ENCODE results near the gene TTC7B.

The TTC7B gene

DNA sequence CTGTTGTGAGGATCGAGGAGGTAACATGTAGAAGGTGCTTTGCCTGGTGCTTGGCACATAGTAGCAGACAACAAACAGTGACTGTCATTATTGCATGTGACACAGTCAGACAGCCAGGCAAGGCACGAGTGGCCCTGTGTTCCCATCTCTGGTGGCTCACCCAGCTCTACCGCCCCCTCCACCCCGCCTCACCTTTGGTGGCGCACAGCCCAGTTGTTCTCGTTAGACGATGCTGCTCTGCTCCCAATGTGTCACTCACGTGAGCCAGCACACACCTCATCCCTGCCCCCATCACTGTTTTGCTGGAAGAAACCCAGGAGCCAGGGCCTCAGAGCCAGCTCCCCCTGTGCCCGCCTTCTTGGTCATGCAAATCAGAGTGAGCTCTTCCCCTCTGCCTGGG lies 306.1 kb downstream of the TTC7B start:
- Histone ChIP-seq H3K4me3 (ENCODE audit: low read length) (no peak overlapping the region), H3K4me1 (ENCODE audit: control insufficient read depth, low read depth, low read length) (peaks cover 15% of the 10 kb centered on the region), H3K9me3 (ENCODE audit: control insufficient read depth, low read depth, low read length) (no peaks in the 10 kb centered on the region), H3K9ac (ENCODE audit: low read length) (no peak overlapping the region), H3K27me3 (ENCODE audit: control insufficient read depth, insufficient read depth, low read length) (no peaks in the 10 kb centered on the region), H3K27ac (ENCODE audit: low read length) (no peak overlapping the region), H3K36me3 (ENCODE audit: control insufficient read depth, low read depth, low read length) (no peaks in the 10 kb centered on the region)

DNA sequence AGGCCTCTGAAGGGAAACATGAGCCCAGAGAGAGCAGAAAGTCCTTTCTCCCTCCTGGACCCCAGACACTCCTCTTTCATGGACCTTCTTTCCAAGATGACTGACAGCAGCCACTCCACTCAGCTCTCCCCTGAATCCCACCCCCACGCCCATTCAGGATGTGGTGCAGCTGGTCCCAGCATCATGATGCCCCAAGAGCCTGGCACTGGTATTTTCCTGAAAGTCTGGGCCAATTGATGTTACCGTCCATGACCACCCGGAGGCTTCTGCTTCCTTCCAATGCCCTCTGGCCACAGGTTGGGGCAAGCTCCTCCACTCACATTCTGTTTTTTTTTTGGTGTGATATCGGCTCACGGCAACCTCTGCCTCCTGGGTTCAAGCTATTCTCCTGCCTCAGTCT lies 306.8 kb downstream of the TTC7B start:
- H3K36me3 ChIP-seq (ENCODE audit: control insufficient read depth, low read depth, low read length): no peaks in the 10 kb centered on the region
- H3K9ac ChIP-seq (ENCODE audit: low read length): no peak overlapping the region
- no peaks in the 10 kb centered on the region for H3K9me3 ChIP-seq (ENCODE audit: control insufficient read depth, low read depth, low read length)
- peaks cover 15% of the 10 kb centered on the region for H3K4me1 ChIP-seq (ENCODE audit: control insufficient read depth, low read depth, low read length)
- H3K27ac ChIP-seq (ENCODE audit: low read length): no peak overlapping the region
- no peak overlapping the region for H3K4me3 ChIP-seq (ENCODE audit: low read length)
- H3K27me3 ChIP-seq (ENCODE audit: control insufficient read depth, insufficient read depth, low read length): no peaks in the 10 kb centered on the region

DNA sequence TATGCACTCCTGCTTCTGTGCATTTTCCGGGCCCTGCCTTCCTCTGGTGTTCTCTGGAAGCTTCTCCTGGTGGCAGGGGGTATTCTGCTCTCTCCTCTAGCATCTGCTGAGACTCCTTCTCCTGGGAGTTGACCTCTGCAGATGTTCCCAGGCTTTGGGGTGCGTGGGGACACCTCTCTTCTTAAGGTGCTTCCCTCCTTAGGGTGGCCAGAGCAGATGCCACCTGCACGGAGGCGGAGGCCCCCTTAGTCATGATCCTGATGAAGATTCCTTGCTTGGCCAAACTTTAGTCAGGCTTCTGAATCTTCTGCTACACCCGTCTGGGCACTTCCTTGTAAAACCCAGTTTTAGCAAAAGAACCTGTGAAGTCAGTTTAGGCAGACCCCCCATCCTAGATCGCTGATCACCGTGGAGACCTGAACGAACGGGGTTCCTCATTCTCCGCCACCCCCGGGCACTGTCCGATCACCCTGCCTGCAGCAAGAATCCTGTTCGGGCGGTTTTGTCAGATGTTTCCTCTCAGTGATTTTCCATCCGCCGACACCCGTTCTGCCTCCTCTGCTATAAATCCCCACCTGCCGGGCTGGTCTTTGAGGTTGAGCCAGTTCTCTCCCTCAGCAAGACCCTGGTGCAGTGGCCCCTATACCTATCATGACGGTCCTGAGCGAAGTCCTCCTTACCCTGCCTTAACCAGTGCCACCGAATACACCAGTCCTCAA lies 307.5 kb downstream of the TTC7B start:
- no peaks in the 10 kb centered on the region for H3K9me3 ChIP-seq (ENCODE audit: control insufficient read depth, low read depth, low read length)
- H3K4me3 ChIP-seq (ENCODE audit: low read length): no peak overlapping the region
- no peaks in the 10 kb centered on the region for H3K36me3 ChIP-seq (ENCODE audit: control insufficient read depth, low read depth, low read length)
- no peak overlapping the region for H3K27ac ChIP-seq (ENCODE audit: low read length)
- peaks cover 15% of the 10 kb centered on the region for H3K4me1 ChIP-seq (ENCODE audit: control insufficient read depth, low read depth, low read length)
- H3K9ac ChIP-seq (ENCODE audit: low read length): no peak overlapping the region
- H3K27me3 ChIP-seq (ENCODE audit: control insufficient read depth, insufficient read depth, low read length): no peaks in the 10 kb centered on the region

DNA sequence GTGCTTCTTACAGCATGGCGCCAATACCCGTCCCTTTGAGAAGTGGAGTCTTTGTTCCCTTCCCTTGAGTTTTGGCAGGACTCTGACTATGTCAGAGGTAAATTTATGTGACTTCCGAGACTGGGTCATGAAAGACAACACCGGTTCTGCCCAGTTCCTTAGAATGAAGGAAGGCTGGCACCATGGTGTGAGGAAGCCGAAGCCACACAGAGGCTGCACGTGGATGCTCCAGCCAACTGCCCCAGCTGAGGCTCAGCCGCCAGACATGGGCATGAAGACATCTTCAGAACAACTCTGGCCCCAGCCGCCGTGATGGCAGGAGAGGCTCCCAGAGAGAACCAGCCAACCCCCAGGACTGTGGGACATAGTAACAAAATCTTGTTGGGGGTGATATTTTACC lies 308.2 kb downstream of the TTC7B start:
- Histone ChIP-seq H3K36me3 (ENCODE audit: control insufficient read depth, low read depth, low read length) (no peaks in the 10 kb centered on the region), H3K9ac (ENCODE audit: low read length) (no peak overlapping the region), H3K27ac (ENCODE audit: low read length) (no peak overlapping the region), H3K4me3 (ENCODE audit: low read length) (no peak overlapping the region), H3K9me3 (ENCODE audit: control insufficient read depth, low read depth, low read length) (no peaks in the 10 kb centered on the region), H3K27me3 (ENCODE audit: control insufficient read depth, insufficient read depth, low read length) (no peaks in the 10 kb centered on the region), H3K4me1 (ENCODE audit: control insufficient read depth, low read depth, low read length) (peaks cover 11% of the 10 kb centered on the region)

DNA sequence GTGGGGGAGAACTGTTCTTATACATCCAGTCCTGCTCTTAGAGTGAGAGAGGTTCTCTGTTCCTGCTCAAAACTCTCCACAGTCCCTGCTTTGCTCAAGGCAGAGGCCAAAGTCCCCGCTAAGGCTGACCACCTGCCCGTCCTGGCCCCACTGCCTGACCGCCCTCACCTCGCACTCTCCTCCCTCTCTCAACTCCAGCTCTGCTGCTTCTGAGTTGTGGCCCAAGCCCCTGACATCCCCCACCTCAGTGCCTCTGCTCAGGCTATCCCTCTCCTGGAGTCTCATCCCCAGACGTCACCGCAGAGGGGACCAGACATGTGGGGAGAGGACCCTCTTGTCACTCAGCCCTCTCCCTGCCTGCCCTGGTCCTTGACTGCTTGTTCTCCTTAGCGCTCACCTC lies 308.8 kb downstream of the TTC7B start:
- no peaks in the 10 kb centered on the region for H3K27me3 ChIP-seq (ENCODE audit: control insufficient read depth, insufficient read depth, low read length)
- no peaks in the 10 kb centered on the region for H3K36me3 ChIP-seq (ENCODE audit: control insufficient read depth, low read depth, low read length)
- H3K4me1 ChIP-seq (ENCODE audit: control insufficient read depth, low read depth, low read length): peaks cover 7% of the 10 kb centered on the region
- H3K9ac ChIP-seq (ENCODE audit: low read length): no peak overlapping the region
- H3K27ac ChIP-seq (ENCODE audit: low read length): no peak overlapping the region
- no peak overlapping the region for H3K4me3 ChIP-seq (ENCODE audit: low read length)
- H3K9me3 ChIP-seq (ENCODE audit: control insufficient read depth, low read depth, low read length): no peaks in the 10 kb centered on the region

DNA sequence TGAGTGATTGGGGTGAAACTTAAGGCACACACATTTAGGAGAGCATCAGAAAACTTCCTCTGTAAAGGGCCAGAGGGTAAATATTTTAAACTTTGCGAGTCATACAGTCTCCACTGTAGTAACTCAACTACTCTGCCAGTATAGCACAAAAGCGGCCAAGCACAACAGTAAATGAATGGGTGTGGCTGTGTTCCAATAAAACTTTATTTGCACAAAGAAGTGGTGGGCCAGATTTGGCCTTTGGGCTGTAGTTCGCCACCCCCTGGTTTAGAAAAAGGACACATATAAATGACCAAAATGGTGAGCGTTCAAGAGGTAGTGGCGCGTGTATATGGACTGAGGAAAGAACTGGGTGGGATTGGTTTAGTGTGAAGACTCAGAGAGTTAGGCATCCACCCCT lies 309.5 kb downstream of the TTC7B start:
- Histone ChIP-seq H3K4me3 (ENCODE audit: low read length) (no peak overlapping the region), H3K9ac (ENCODE audit: low read length) (no peak overlapping the region), H3K4me1 (ENCODE audit: control insufficient read depth, low read depth, low read length) (peaks cover 7% of the 10 kb centered on the region), H3K36me3 (ENCODE audit: control insufficient read depth, low read depth, low read length) (no peaks in the 10 kb centered on the region), H3K27me3 (ENCODE audit: control insufficient read depth, insufficient read depth, low read length) (no peaks in the 10 kb centered on the region), H3K9me3 (ENCODE audit: control insufficient read depth, low read depth, low read length) (no peaks in the 10 kb centered on the region), H3K27ac (ENCODE audit: low read length) (no peak overlapping the region)

DNA sequence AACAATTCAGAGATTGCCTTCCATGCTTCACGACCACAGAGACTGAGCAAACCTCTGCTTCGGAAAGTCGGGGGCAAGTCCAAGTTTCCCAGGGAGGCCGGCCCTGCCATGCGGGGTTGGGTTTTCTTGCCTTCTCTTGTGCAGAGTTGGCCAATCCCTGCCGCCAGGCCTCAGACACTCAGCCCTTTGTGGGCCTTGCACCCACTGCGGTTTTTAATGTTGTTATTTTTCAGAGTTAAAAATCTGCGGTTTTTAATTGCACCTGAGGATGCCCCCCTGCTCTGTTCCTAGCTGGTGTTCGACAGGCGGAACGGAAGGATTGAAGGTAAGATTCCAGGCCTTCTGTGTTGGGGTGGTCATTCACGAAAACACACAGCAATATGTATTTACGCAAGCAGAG lies 310.7 kb downstream of the TTC7B start:
- Histone ChIP-seq H3K27ac (ENCODE audit: low read length) (no peak overlapping the region), H3K4me3 (ENCODE audit: low read length) (no peak overlapping the region), H3K36me3 (ENCODE audit: control insufficient read depth, low read depth, low read length) (no peaks in the 10 kb centered on the region), H3K9ac (ENCODE audit: low read length) (no peak overlapping the region), H3K9me3 (ENCODE audit: control insufficient read depth, low read depth, low read length) (no peaks in the 10 kb centered on the region), H3K4me1 (ENCODE audit: control insufficient read depth, low read depth, low read length) (peaks cover 4% of the 10 kb centered on the region), H3K27me3 (ENCODE audit: control insufficient read depth, insufficient read depth, low read length) (no peaks in the 10 kb centered on the region)

DNA sequence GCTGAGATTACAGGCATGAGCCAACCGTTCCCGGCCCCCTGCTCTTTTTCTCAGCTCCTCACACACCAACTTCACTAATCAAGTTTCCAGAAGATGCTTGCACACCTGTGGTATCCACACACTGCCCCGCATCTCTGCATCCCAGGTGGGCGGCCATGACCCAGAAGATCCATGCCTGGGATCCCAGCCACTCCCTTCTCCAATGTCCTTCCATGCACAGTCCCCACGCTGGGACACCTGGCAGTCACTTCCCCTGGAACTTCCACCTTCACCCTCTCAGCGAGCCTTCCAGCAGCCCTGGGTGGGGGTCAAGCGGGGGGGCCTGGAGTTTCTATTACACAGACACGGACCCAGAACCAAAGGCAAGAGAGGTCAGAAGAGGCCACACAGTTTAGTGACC lies 311.6 kb downstream of the TTC7B start:
- H3K36me3 ChIP-seq (ENCODE audit: control insufficient read depth, low read depth, low read length): no peaks in the 10 kb centered on the region
- no peak overlapping the region for H3K9ac ChIP-seq (ENCODE audit: low read length)
- no peaks in the 10 kb centered on the region for H3K9me3 ChIP-seq (ENCODE audit: control insufficient read depth, low read depth, low read length)
- H3K4me1 ChIP-seq (ENCODE audit: control insufficient read depth, low read depth, low read length): peaks cover 5% of the 10 kb centered on the region
- H3K27me3 ChIP-seq (ENCODE audit: control insufficient read depth, insufficient read depth, low read length): no peaks in the 10 kb centered on the region
- H3K4me3 ChIP-seq (ENCODE audit: low read length): no peak overlapping the region
- H3K27ac ChIP-seq (ENCODE audit: low read length): no peak overlapping the region

DNA sequence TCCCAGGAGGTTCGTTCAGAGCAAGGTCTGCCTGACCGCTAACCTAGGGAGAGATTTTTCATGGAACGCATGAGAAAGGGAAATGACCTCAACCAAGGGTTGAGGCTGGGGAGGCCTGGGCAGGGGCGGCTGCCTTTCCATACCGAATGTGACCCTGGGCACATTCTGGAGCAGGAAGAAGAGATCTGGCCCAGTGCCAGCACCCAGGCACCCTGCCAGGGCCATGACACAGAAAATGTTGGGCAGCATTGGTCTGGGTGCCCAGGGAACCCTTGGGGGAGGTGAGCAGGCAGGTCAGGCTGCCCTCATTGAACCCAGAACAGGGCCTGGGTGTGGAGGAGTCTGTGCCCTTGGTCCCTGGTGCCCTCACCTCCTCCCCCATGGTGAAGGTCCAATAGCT lies 312.6 kb downstream of the TTC7B start:
- Histone ChIP-seq H3K9ac (ENCODE audit: low read length) (no peak overlapping the region), H3K4me1 (ENCODE audit: control insufficient read depth, low read depth, low read length) (peaks cover 5% of the 10 kb centered on the region), H3K36me3 (ENCODE audit: control insufficient read depth, low read depth, low read length) (no peaks in the 10 kb centered on the region), H3K27ac (ENCODE audit: low read length) (no peak overlapping the region), H3K27me3 (ENCODE audit: control insufficient read depth, insufficient read depth, low read length) (no peaks in the 10 kb centered on the region), H3K9me3 (ENCODE audit: control insufficient read depth, low read depth, low read length) (no peaks in the 10 kb centered on the region), H3K4me3 (ENCODE audit: low read length) (no peak overlapping the region)

DNA sequence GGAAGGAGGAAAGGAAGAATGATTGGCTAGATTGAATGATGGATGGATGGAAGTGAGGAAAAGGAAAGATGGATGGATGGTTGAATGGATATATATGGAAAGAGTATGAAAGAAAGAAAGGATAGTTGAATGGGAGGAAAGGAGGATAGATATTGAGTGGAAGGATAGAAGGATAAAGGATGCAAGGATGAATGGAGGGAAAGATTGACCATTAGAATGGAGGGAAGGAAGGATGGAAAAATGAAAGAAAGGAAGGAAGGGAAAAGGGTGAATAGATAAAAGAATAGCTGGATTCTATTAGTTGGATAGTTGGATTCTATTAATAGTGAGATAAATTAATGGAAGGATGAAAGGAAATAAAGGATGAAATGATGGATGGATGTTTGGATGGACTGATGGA lies 313.5 kb downstream of the TTC7B start:
- H3K4me1 ChIP-seq (ENCODE audit: control insufficient read depth, low read depth, low read length): peaks cover 5% of the 10 kb centered on the region
- H3K27ac ChIP-seq (ENCODE audit: low read length): no peak overlapping the region
- no peaks in the 10 kb centered on the region for H3K27me3 ChIP-seq (ENCODE audit: control insufficient read depth, insufficient read depth, low read length)

DNA sequence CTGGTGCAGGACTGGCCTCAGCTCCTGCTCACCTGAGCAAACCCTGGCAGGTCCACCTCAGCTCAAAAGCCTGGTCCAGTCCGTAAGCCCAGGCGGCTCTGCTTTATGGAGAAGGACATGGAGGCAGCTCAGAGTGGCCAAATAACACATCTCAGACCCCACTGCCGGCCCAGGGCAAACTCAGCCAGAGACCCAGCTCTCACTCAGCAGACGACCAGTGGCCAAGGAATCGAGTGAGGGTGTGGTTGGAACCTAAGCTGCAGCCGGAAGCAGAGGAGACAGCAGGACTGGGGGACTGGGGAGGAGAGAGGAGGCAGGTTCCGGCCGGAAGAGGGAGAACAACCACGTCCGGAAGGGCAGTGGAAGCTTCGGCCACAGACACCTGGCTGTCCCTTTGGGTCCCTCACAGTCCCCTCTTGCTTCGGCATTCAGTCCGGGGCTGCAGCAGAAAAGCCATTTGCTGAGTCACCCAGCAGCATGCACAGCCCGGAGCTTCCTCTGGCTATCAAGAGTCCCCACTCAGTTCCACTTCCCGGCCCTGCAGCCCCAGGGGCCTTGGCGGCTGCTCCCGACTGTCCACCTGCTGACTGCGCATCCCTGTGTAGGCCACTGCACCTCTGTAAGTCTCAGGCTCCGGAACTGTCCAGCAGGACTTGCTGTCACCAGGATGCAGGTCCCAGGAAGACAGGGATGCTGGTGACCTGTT lies 315.4 kb downstream of the TTC7B start:
- Histone ChIP-seq H3K9ac (ENCODE audit: low read length) (no peak overlapping the region), H3K27me3 (ENCODE audit: control insufficient read depth, insufficient read depth, low read length) (no peaks in the 10 kb centered on the region), H3K27ac (ENCODE audit: low read length) (no peak overlapping the region), H3K4me1 (ENCODE audit: control insufficient read depth, low read depth, low read length) (peaks cover 5% of the 10 kb centered on the region), H3K36me3 (ENCODE audit: control insufficient read depth, low read depth, low read length) (no peaks in the 10 kb centered on the region), H3K9me3 (ENCODE audit: control insufficient read depth, low read depth, low read length) (no peaks in the 10 kb centered on the region), H3K4me3 (ENCODE audit: low read length) (no peak overlapping the region)

More for the DNA sequence above, 313.5 kb downstream of the TTC7B start:
- Histone ChIP-seq H3K9ac (ENCODE audit: low read length) (no peak overlapping the region), H3K4me3 (ENCODE audit: low read length) (no peak overlapping the region), H3K9me3 (ENCODE audit: control insufficient read depth, low read depth, low read length) (no peaks in the 10 kb centered on the region), H3K36me3 (ENCODE audit: control insufficient read depth, low read depth, low read length) (no peaks in the 10 kb centered on the region)
